Transverse colon (tissue), 4 donors: ENCODE data around the gene CIAO3. TPM values are rescaled to one million over a fixed set of nuclear protein-coding genes. Genes with fewer than 3 reads are reported as not detected.

Experiments
- DNase-seq: peaks from one replicate; pipeline ENCODE4 v3.0.0-alpha.2; 2019
- H3K27ac ChIP-seq, 4 donors: fragments of 200-600 bp; sonication (generic); 2 replicates each; pipeline ENCODE4 v1.5.1; 2016 to 2018; ENCODE audit warnings: inconsistent platforms in 4 of 4
- H3K27me3 ChIP-seq: fragments of 200-600 bp; sonication (generic); 2 replicates; pipeline ENCODE4 v1.5.1; 2017; ENCODE audit warnings: inconsistent platforms
- H3K36me3 ChIP-seq, 4 donors: fragments of 200-600 bp; sonication (generic); 2 replicates each; pipeline ENCODE4 v1.5.1; 2017 to 2019; ENCODE audit warnings: inconsistent platforms in 4 of 4
- H3K4me1 ChIP-seq, 4 donors: fragments of 200-600 bp; sonication (generic); 2 replicates each; pipeline ENCODE4 v1.5.1; 2017 to 2020; ENCODE audit warnings: inconsistent platforms in 4 of 4
- H3K4me3 ChIP-seq, 4 donors: fragments of 200-600 bp; sonication (generic); 1 replicate in 1 of 4; 2 replicates in 3 of 4; pipeline versions ENCODE4 v1.5.1 to v1.6.1; 2017 to 2019; ENCODE audit warnings: inconsistent platforms in 4 of 4
- H3K9me3 ChIP-seq, 2 donors: fragments of 200-600 bp; sonication (generic); 2 replicates each; pipeline ENCODE4 v1.5.1; 2017 to 2019; ENCODE audit warnings: inconsistent platforms in 2 of 2
- EP300 ChIP-seq: sonication (generic); formaldehyde crosslinking; IDR thresholded peaks from one replicate; pipeline ENCODE4 v1.6.1; 2017; ENCODE audit warnings: antibody characterized with exemption, low read depth
- POLR2A ChIP-seq: fragments of 450-650 bp; IDR thresholded peaks from one replicate; pipeline ENCODE4 v1.6.1; 2016; ENCODE audit warnings: antibody characterized with exemption, mild to moderate bottlenecking, moderate library complexity
- POLR2AphosphoS5 ChIP-seq, 3 donors: sonication (generic); formaldehyde crosslinking; IDR thresholded peaks; one replicate each; pipeline ENCODE4 v1.6.1; 2016; ENCODE audit warnings: antibody characterized with exemption in 3 of 3
- WGBS, 2 donors: methylation state at CpG; one replicate each; pipeline ENCODE4 v1.1.5; 2018; ENCODE audit warnings: low coverage in 1 of 2; 5-methylcytosine and 5-hydroxymethylcytosine counted together
- in situ Hi-C, 4 donors: fragments of 200-750 bp; cut with MboI; loops; one replicate each; pipeline versions ENCODE4 v1.15.0 to v1.15.1; 2017; ENCODE audit warnings: low sequenced_read_pairs in 3 of 4, low pct_ligation_motif_present in 1 of 4, low pct_unique_long_range_greater_than_20kb in 1 of 4
- intact Hi-C: fragments of 100-400 bp; cut with DNase I; formaldehyde crosslinking; loops from one replicate; pipeline ENCODE4 v1.15.1; 2023; ENCODE audit warnings: low total_unique reads
- total RNA-seq, 4 donors: library from RNA; depleted of rRNA; stranded (reverse); fragments of >200 nt; gene quantifications; one replicate each; pipeline ENCODE4 v1.1.0, GENCODE V29; 2016
- TF ChIP-seq, protein P1 (sequence below), 5 experiments: fragments of 200-600 bp in 3 of 5; fragments of 450-650 bp in 2 of 5; sonication (generic) in 3 of 5; IDR thresholded peaks; 1 replicate in 2 of 5; 2 replicates in 3 of 5; pipeline ENCODE4 v1.5.1; 2016 to 2017; ENCODE audit warnings: antibody characterized with exemption in 5 of 5, inconsistent platforms in 3 of 5, mild to moderate bottlenecking in 2 of 5, moderate library complexity in 1 of 5

Gene CIAO3
- total RNA-seq, 4 donors from 2014 or later: 59.1 to 346 (median 102) TPM

DNA sequence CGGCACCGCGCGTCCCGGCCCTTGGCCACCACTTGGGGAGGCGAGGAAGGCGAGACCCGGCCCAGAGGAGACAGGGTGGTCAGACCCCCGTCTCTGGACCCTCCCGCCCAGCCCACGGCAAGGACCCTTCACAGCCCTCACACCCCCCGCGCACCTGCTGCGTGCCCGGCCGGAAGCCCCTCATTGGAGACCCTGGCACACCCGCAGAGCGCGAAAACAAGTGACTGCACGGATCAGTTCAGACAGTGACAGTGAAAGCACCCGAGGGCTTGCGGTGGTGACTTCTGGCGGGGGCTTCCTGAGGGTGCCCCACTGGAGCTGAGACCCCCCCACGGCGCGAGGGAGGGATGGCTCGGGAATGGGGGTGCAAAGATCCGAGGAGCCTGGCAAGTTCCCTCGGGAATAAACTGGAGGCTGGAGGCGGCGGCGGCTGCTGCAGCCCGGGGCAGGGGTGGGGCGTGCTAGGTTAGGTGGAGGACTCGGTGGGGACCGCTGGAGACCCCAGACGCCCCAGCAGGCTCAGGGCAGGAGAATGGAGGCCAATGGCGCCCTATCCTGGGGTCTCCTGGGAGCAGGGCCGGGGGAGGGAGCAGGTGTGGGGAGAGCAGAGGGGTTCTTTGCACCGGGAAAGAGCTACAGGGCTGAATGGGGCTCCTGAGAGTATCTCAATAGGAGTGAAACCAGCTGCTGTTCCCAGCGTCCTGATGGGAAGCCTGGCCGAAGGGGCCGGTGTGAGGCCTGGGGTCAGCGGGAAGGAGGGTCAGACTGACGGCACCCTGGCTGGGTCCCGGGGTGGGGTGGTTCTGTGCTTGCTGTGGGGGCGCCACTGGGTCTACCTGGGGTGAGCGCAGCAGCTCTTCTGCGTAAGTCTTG is 34.4 kb downstream of the CIAO3 start:
- WGBS, 2 donors: 6% methylated on average over 41 of the region's 49 CpGs; no CpG with 5 or more reads in 1 of the 2 donors
- Histone ChIP-seq H3K27ac (no peak overlapping the region), H3K9me3 (no peaks in the 10 kb centered on the region), H3K27me3 (peaks cover 99% of the 10 kb centered on the region), H3K4me1 (peaks cover 0 to 6% (median 5%) of the 10 kb centered on the region in 4 donors), H3K4me3 (no peak overlapping the region), H3K36me3 (no peaks in the 10 kb centered on the region)
- TF ChIP-seq EP300 (no peak), POLR2A (no peak), POLR2AphosphoS5 (IDR thresholded peaks at IDR 0.05) (no peak)
- TF ChIP-seq, protein P1, sequence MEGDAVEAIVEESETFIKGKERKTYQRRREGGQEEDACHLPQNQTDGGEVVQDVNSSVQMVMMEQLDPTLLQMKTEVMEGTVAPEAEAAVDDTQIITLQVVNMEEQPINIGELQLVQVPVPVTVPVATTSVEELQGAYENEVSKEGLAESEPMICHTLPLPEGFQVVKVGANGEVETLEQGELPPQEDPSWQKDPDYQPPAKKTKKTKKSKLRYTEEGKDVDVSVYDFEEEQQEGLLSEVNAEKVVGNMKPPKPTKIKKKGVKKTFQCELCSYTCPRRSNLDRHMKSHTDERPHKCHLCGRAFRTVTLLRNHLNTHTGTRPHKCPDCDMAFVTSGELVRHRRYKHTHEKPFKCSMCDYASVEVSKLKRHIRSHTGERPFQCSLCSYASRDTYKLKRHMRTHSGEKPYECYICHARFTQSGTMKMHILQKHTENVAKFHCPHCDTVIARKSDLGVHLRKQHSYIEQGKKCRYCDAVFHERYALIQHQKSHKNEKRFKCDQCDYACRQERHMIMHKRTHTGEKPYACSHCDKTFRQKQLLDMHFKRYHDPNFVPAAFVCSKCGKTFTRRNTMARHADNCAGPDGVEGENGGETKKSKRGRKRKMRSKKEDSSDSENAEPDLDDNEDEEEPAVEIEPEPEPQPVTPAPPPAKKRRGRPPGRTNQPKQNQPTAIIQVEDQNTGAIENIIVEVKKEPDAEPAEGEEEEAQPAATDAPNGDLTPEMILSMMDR (IDR thresholded peaks at IDR 0.05): no peak
- in situ Hi-C loops (no loop called here), intact Hi-C loops (loop anchor here (5.0 kb wide), 1 partner anchor 181 kb away; no protein-coding TSS in a partner anchor)
- DNase-seq: no peak

DNA sequence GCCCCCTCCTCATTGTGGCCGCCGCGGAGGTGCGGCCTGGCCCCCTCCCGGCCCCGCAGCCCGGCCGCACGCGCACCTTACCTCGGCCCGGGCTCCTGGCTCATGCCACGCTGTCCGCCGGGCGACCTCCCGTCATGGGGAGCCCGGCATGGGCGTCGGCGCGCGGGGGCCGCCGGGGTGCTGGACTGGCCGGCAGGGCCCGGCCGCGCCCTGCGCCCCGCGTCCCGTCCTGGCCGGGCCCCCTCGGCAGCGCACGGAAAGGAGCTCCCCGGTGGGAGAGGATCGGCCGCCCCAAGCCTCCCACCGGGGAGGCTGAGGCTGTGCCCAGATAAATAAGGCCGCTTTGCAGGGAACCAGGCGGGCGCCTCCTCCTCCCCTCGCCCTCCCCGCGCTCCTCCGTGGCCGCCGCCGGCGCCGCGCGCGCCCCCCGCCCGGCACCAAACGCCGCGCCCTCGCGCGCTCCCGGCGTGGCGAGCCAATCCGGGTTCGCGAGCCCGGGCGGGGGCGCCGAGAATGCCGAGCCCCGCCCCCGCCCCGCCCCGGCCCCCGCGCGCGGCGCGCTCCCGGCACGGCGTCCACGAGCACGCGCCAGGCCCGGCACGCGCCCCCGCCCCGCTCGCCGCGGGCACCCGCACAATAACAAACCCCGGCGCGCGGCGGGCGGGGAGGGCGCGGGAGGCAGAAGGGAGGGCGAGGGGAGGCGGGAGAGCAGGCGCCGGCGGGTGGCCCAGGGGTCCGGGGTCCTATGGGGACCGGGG is 35.2 kb downstream of the CIAO3 start, which contains the start of gene FBXL16:
Gene FBXL16, minus strand, starts transcription at position 371 of the 758 bp plus-strand sequence. CDS start 8,396 bp downstream, outside the sequence.
- in situ Hi-C loops: no loop called here

DNA sequence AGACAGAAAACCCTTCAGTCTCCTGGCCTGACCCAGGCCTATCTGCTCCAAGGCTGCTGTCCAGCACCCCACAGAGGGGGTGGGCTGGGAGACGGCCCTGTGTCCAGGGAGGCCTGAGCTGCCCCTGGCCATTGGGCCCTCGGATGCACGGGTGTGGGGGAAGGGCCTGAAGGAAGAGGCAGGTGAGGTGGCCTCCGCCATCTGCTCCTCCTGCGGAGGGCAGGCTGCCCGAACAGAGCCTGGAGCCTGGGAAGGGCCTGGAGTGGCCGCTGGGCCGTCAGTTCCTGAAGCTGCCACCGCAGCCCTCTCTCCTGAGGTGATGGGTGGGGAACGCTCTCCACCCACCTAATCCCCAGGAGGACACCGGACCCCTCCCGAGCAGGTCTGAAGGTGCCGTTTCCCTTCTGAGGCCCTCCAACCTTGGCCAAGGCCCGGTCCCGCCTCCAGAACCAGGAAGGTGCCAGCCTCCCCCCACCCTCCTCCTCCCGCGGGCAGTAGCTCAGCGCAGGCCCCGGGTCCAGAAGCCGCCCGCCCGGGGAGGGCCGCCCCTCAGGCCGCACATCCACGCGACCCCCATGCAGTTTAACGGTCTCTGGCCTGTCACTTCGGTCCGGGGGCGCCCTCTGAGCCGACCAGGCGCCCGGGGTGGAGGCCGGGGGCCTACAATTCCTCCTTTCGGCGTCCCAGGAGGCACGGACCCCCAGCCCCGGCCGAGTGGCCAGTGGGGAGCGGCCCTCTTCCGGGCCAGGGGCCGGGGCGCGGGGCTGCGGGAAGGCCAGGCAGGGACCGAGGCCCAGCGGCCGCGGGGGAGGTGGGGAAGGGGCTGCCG is 36.0 kb downstream of the CIAO3 start:
- whole genome bisulfite sequencing, 2 donors: 17% methylated on average over 35 of the region's 50 CpGs; no CpG with 5 or more reads in 1 of the 2 donors
- Histone ChIP-seq H3K4me3 (no peak overlapping the region), H3K9me3 (no peaks in the 10 kb centered on the region), H3K27ac (no peak overlapping the region), H3K27me3 (peaks cover 99% of the 10 kb centered on the region), H3K4me1 (peaks cover 0 to 12% (median 8%) of the 10 kb centered on the region in 4 donors), H3K36me3 (no peaks in the 10 kb centered on the region)
- no peak for DNase-seq
- TF ChIP-seq POLR2AphosphoS5 (IDR thresholded peaks at IDR 0.05): no peak
- no peak for TF ChIP-seq EP300
- TF ChIP-seq POLR2A: no peak
- TF ChIP-seq, protein P1 (IDR thresholded peaks at IDR 0.05): no peak
- intact Hi-C loops: loop anchor here (5.0 kb wide), 1 partner anchor 183 kb away; no protein-coding TSS in a partner anchor
- in situ Hi-C loops: no loop called here

More for the DNA sequence above, 35.2 kb downstream of the CIAO3 start, which contains the start of gene FBXL16:
- peaks cover 99% of the 10 kb centered on the region for H3K27me3 ChIP-seq
- intact Hi-C loops: loop anchor here (5.0 kb wide), 1 partner anchor 182 kb away; no protein-coding TSS in a partner anchor
- 1% methylated on average over 45 of the region's 115 CpGs; no CpG with 5 or more reads in 1 of the 2 donors for WGBS, 2 donors
- no peak within 1 kb of the TSS for H3K4me3 ChIP-seq
- TF ChIP-seq EP300: no peak
- TF ChIP-seq, protein P1 (IDR thresholded peaks at IDR 0.05): no peak
- no peak for TF ChIP-seq POLR2A
- TF ChIP-seq POLR2AphosphoS5 (IDR thresholded peaks at IDR 0.05): no peak
- H3K36me3 ChIP-seq: no peaks in the 10 kb centered on the region
- H3K27ac ChIP-seq: no peak within 1 kb of the TSS
- no peak for DNase-seq
- peaks cover 0 to 10% (median 7%) of the 10 kb centered on the region in 4 donors for H3K4me1 ChIP-seq
- no peaks in the 10 kb centered on the region for H3K9me3 ChIP-seq
